Panc1 (cell line): ENCODE results near the gene KCTD1. TPM values are rescaled to one million over a fixed set of nuclear protein-coding genes. Genes with fewer than 3 reads are reported as not detected.

Experiments
- ATAC-seq: fragments of 200-7000 bp; cut with Tn5 transposase; 2 replicates; pipeline ENCODE4 v1.9.1; 2020; ENCODE audit warnings: mild to moderate bottlenecking, moderate library complexity
- BruUV-seq: library from RNA; stranded (reverse); fragments of 400-500 nt; replicated peaks from 2 replicates; lab custom pipeline; 2021; lab: Mats Ljungman, UMichigan
- CTCF ChIA-PET: fragments of 300-600 bp; sonication (Branson Sonifier 250); formaldehyde crosslinking; loops from one replicate; lab custom pipeline; 2022; ENCODE audit warnings: antibody characterized with exemption; lab: Charles Lee
- POLR2A ChIA-PET: fragments of 300-600 bp; sonication (Branson Sonifier 250); formaldehyde crosslinking; loops from one replicate; lab custom pipeline; 2022; ENCODE audit warnings: antibody characterized with exemption; lab: Charles Lee
- DNase-seq: peaks from one replicate; pipeline ENCODE4 v3.0.0-alpha.2; 2010; ENCODE audit warnings: low read depth, low spot score
- H3K27ac ChIP-seq: 2 replicates; pipeline ENCODE4 v1.5.1; 2011; ENCODE audit warnings: mild to moderate bottlenecking, low read length, inconsistent platforms
- H3K27me3 ChIP-seq: fragments of 200-500 bp; sonication (Bioruptor generic); 2 replicates; pipeline ENCODE4 v1.6.0; 2014; ENCODE audit warnings: low read length, inconsistent platforms; ENCODE audit not compliant: control insufficient read depth, insufficient read depth
- H3K36me3 ChIP-seq: fragments of 200-500 bp; sonication (Bioruptor generic); 2 replicates; pipeline ENCODE4 v1.5.1; 2014; ENCODE audit warnings: inconsistent platforms, mild to moderate bottlenecking, low read length, moderate library complexity; ENCODE audit not compliant: control insufficient read depth, insufficient read depth
- H3K4me1 ChIP-seq: 2 replicates; pipeline ENCODE4 v1.5.1; 2011; ENCODE audit warnings: inconsistent platforms, mild to moderate bottlenecking, low read length, moderate library complexity; ENCODE audit not compliant: control insufficient read depth, insufficient read depth
- H3K4me3 ChIP-seq, 2 experiments: 2 replicates each; pipeline ENCODE4 v1.5.1; 2011 to 2012; ENCODE audit warnings: low read depth in 2 of 2, low read length in 2 of 2, mild to moderate bottlenecking in 2 of 2, inconsistent platforms in 1 of 2, moderate library complexity in 1 of 2
- H3K9me3 ChIP-seq: fragments of 200-500 bp; sonication (Bioruptor generic); 2 replicates; pipeline ENCODE4 v1.5.1; 2014; ENCODE audit warnings: low read depth, mild to moderate bottlenecking, inconsistent platforms, low read length, moderate library complexity; ENCODE audit not compliant: control insufficient read depth, insufficient read depth
- POLR2AphosphoS5 ChIP-seq: IDR thresholded peaks from 2 replicates; pipeline ENCODE4 v1.6.1; 2012; ENCODE audit warnings: mild to moderate bottlenecking, low read depth, low read length, moderate library complexity
- SIN3A ChIP-seq: IDR thresholded peaks from 2 replicates; pipeline ENCODE4 v1.6.1; 2012; ENCODE audit warnings: low read depth, mild to moderate bottlenecking, low read length, moderate library complexity, borderline replicate concordance; ENCODE audit not compliant: insufficient read depth
- TCF7L2 ChIP-seq: IDR thresholded peaks from 2 replicates; pipeline ENCODE4 v1.6.1; 2011; ENCODE audit warnings: mild to moderate bottlenecking, low read depth, low read length, inconsistent platforms
- in situ Hi-C: cut with HindIII; loops from 2 replicates; pipeline ENCODE4 v1.10.0; 2016; ENCODE audit warnings: low sequenced_read_pairs, low pct_unique_long_range_greater_than_20kb
- intact Hi-C: fragments of 100-400 bp; cut with micrococcal nuclease; formaldehyde crosslinking; loops from one replicate; pipeline ENCODE4 v1.10.0; 2022; ENCODE audit not compliant: unreplicated experiment
- total RNA-seq: library from RNA; stranded (reverse); gene quantifications from one replicate; pipeline ENCODE4 v1.2.1, GENCODE V29; 2021; ENCODE audit not compliant: unreplicated experiment
- TF ChIP-seq, protein P1 (sequence below), 2 experiments: IDR thresholded peaks; 2 replicates each; pipeline ENCODE4 v1.6.1; 2011 to 2012; ENCODE audit warnings: low read depth in 2 of 2, control low read depth in 1 of 2, low read length in 1 of 2, mild to moderate bottlenecking in 1 of 2, moderate library complexity in 1 of 2; ENCODE audit not compliant: insufficient read depth in 1 of 2
- TF ChIP-seq, protein P2 (sequence below): fragments of 450-650 bp; IDR thresholded peaks from 2 replicates; pipeline ENCODE4 v1.5.1; 2017; ENCODE audit warnings: mild to moderate bottlenecking

KCTD1 gene
- total RNA-seq, 1 experiment from 2014 or later = 34.4 TPM

DNA sequence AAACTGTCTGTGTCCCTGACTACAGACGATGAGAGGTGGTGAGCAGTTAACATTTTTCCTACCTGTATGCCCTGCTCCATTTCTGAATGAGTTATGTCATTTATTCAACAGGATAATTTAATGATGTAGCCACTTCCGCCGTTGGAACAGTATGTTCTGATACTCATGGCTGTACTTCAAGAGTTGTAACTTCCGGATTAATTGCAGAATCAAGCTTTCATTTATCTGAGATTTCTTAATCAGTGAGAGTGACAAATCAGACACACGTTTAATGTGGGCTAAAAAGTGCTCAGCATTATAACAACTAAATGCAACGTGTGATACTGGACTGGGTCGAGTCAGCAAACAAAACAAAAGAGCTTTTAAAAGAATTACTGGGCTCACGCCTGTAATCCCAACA lies 107.7 kb downstream of the KCTD1 start:
- DNase-seq (no peak), ATAC-seq (no peak; the same call in 1 of the 2 replicates)
- intact Hi-C loops = no loop called here
- in situ Hi-C loops = no loop called here
- H3K4me1 ChIP-seq = no peaks in the 10 kb centered on the region
- no peak for TF ChIP-seq TCF7L2
- TF ChIP-seq, protein P1, sequence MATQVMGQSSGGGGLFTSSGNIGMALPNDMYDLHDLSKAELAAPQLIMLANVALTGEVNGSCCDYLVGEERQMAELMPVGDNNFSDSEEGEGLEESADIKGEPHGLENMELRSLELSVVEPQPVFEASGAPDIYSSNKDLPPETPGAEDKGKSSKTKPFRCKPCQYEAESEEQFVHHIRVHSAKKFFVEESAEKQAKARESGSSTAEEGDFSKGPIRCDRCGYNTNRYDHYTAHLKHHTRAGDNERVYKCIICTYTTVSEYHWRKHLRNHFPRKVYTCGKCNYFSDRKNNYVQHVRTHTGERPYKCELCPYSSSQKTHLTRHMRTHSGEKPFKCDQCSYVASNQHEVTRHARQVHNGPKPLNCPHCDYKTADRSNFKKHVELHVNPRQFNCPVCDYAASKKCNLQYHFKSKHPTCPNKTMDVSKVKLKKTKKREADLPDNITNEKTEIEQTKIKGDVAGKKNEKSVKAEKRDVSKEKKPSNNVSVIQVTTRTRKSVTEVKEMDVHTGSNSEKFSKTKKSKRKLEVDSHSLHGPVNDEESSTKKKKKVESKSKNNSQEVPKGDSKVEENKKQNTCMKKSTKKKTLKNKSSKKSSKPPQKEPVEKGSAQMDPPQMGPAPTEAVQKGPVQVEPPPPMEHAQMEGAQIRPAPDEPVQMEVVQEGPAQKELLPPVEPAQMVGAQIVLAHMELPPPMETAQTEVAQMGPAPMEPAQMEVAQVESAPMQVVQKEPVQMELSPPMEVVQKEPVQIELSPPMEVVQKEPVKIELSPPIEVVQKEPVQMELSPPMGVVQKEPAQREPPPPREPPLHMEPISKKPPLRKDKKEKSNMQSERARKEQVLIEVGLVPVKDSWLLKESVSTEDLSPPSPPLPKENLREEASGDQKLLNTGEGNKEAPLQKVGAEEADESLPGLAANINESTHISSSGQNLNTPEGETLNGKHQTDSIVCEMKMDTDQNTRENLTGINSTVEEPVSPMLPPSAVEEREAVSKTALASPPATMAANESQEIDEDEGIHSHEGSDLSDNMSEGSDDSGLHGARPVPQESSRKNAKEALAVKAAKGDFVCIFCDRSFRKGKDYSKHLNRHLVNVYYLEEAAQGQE (IDR thresholded peaks at IDR 0.05; ENCODE audit: insufficient read depth in 1 of 2, low read depth in 2 of 2, low read length in 1 of 2) = no peak
- TF ChIP-seq SIN3A = no peak
- no peak for TF ChIP-seq POLR2AphosphoS5
- TF ChIP-seq, protein P2, sequence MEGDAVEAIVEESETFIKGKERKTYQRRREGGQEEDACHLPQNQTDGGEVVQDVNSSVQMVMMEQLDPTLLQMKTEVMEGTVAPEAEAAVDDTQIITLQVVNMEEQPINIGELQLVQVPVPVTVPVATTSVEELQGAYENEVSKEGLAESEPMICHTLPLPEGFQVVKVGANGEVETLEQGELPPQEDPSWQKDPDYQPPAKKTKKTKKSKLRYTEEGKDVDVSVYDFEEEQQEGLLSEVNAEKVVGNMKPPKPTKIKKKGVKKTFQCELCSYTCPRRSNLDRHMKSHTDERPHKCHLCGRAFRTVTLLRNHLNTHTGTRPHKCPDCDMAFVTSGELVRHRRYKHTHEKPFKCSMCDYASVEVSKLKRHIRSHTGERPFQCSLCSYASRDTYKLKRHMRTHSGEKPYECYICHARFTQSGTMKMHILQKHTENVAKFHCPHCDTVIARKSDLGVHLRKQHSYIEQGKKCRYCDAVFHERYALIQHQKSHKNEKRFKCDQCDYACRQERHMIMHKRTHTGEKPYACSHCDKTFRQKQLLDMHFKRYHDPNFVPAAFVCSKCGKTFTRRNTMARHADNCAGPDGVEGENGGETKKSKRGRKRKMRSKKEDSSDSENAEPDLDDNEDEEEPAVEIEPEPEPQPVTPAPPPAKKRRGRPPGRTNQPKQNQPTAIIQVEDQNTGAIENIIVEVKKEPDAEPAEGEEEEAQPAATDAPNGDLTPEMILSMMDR = no peak
- POLR2A ChIA-PET = no interaction called here
- no peaks in the 10 kb centered on the region for H3K27me3 ChIP-seq
- H3K27ac ChIP-seq = no peak overlapping the region
- CTCF ChIA-PET = no interaction called here
- no peaks in the 10 kb centered on the region for H3K36me3 ChIP-seq
- no TSS peak for BruUV-seq
- peaks cover 10% of the 10 kb centered on the region; the same call in 1 of the 2 replicates for H3K9me3 ChIP-seq
- no peak overlapping the region for H3K4me3 ChIP-seq

DNA sequence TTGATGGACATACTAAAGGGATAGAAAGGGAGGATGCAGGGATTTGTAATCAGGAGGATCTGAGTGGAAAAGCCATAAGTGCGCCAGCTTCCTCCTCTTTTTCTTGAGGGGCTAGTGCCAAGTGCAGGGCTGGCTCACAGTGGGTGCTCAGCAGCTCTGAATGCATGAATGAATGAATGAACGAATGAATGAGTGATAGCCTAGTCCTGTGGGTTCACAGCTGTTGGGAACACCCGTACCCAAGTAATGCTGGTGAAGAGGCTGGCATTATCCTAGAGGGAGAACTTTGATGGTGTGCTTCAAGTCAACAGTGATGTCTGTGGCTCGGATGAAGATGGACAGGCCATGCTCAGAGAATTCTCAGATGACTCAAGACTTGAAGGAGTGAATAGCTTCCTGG lies 108.8 kb downstream of the KCTD1 start:
- Histone ChIP-seq H3K27ac (no peak overlapping the region), H3K9me3 (peaks cover 10% of the 10 kb centered on the region; the same call in 1 of the 2 replicates), H3K4me3 (no peak overlapping the region), H3K36me3 (no peaks in the 10 kb centered on the region), H3K27me3 (no peaks in the 10 kb centered on the region), H3K4me1 (no peaks in the 10 kb centered on the region)
- DNase-seq (no peak), ATAC-seq (no peak)
- POLR2A ChIA-PET = no interaction called here
- BruUV-seq = no TSS peak
- TF ChIP-seq, protein P1 (IDR thresholded peaks at IDR 0.05; ENCODE audit: insufficient read depth in 1 of 2, low read depth in 2 of 2, low read length in 1 of 2) = no peak
- no peak for TF ChIP-seq TCF7L2
- TF ChIP-seq, protein P2 = no peak
- no peak for TF ChIP-seq POLR2AphosphoS5
- no peak for TF ChIP-seq SIN3A
- intact Hi-C loops = no loop called here
- CTCF ChIA-PET = no interaction called here
- in situ Hi-C loops = no loop called here
